MCF 10A (cell line): ENCODE data around the gene TRAF3IP3. TPM values are rescaled to one million over a fixed set of nuclear protein-coding genes. Genes with fewer than 3 reads are reported as not detected.

Experiments used
- BruUV-seq: library from RNA; stranded (reverse); fragments of 400-500 nt; replicated peaks from 2 replicates; lab custom pipeline; 2021; lab: Mats Ljungman, UMichigan
- CTCF ChIA-PET: fragments of 300-600 bp; sonication (Branson Sonifier 250); formaldehyde crosslinking; extraction: SDS; loops from one replicate; lab custom pipeline; 2021; ENCODE audit warnings: antibody characterized with exemption, inconsistent platforms; lab: Yijun Ruan, JAX
- POLR2A ChIA-PET: fragments of 300-600, 350-650 bp; sonication (Branson Sonifier 250); formaldehyde crosslinking; extraction: SDS; loops from one replicate; lab custom pipeline; 2020; ENCODE audit warnings: antibody characterized with exemption, inconsistent platforms; lab: Yijun Ruan, JAX
- DNase-seq: peaks from one replicate; pipeline ENCODE4 v3.0.0-alpha.2; 2018; ENCODE audit not compliant: unreplicated experiment
- H3K27ac Mint-ChIP-seq: one replicate; pipeline ENCODE4 v1.8.0; 2022; ENCODE audit warnings: mild to moderate bottlenecking, low read depth, mixed read lengths; ENCODE audit not compliant: unreplicated experiment
- H3K27me3 Mint-ChIP-seq: one replicate; pipeline ENCODE4 v1.8.0; 2022; ENCODE audit warnings: mixed read lengths; ENCODE audit not compliant: insufficient read depth, unreplicated experiment
- H3K36me3 Mint-ChIP-seq: one replicate; pipeline ENCODE4 v1.8.0; 2022; ENCODE audit warnings: mild to moderate bottlenecking, moderate library complexity, mixed read lengths; ENCODE audit not compliant: insufficient read depth, unreplicated experiment
- H3K4me1 Mint-ChIP-seq: one replicate; pipeline ENCODE4 v1.8.0; 2022; ENCODE audit warnings: mixed read lengths; ENCODE audit not compliant: insufficient read depth, unreplicated experiment
- H3K4me3 Mint-ChIP-seq: one replicate; pipeline ENCODE4 v1.8.0; 2022; ENCODE audit warnings: mild to moderate bottlenecking, moderate library complexity, mixed read lengths; ENCODE audit not compliant: unreplicated experiment
- H3K9me3 Mint-ChIP-seq: one replicate; pipeline ENCODE4 v1.8.0; 2022; ENCODE audit warnings: mixed read lengths; ENCODE audit not compliant: unreplicated experiment
- CTCF ChIP-seq: fragments of 200-600 bp; IDR thresholded peaks from one replicate; pipeline ENCODE4 v1.8.0; 2022; ENCODE audit warnings: antibody characterized with exemption, mild to moderate bottlenecking; ENCODE audit not compliant: unreplicated experiment
- intact Hi-C: fragments of 100-400 bp; cut with micrococcal nuclease; formaldehyde crosslinking; loops from 2 replicates; pipeline ENCODE4 v1.14.1; 2022
- total RNA-seq: library from RNA; stranded (reverse); gene quantifications from 2 replicates; pipeline ENCODE4 v1.2.3, GENCODE V29; 2022

TRAF3IP3 gene
- total RNA-seq, 1 experiment from 2014 or later: not detected

- intact Hi-C loops: no loop called here
- no peak for DNase-seq
- Mint-ChIP-seq H3K4me3 (no peak overlapping the region), H3K4me1 (peaks cover 12% of the 10 kb centered on the region), H3K9me3 (no peaks in the 10 kb centered on the region), H3K36me3 (no peaks in the 10 kb centered on the region), H3K27me3 (no peaks in the 10 kb centered on the region), H3K27ac (no peak overlapping the region)
- CTCF ChIA-PET: no interaction called here
- no TSS peak for BruUV-seq
- POLR2A ChIA-PET: no interaction called here
- TF ChIP-seq CTCF: no peak
These were observed 45.8 kb upstream of the TRAF3IP3 start for GRCh38 chr1:209710093-209710492.

GRCh38 chr1:209710847-209711246, 45.0 kb upstream of the TRAF3IP3 start:
- no TSS peak for BruUV-seq
- no peak for TF ChIP-seq CTCF
- POLR2A ChIA-PET: no interaction called here
- no peaks in the 10 kb centered on the region for H3K36me3 Mint-ChIP-seq
- no peaks in the 10 kb centered on the region for H3K27me3 Mint-ChIP-seq
- CTCF ChIA-PET: no interaction called here
- DNase-seq: no peak
- H3K4me3 Mint-ChIP-seq: no peak overlapping the region
- intact Hi-C loops: no loop called here
- H3K9me3 Mint-ChIP-seq: no peaks in the 10 kb centered on the region
- peaks cover 12% of the 10 kb centered on the region for H3K4me1 Mint-ChIP-seq
- no peak overlapping the region for H3K27ac Mint-ChIP-seq

GRCh38 chr1:209714338-209714737, 41.5 kb upstream of the TRAF3IP3 start:
- H3K4me1 Mint-ChIP-seq: peaks cover 5% of the 10 kb centered on the region
- POLR2A ChIA-PET: interaction anchor here (1.1 kb wide), 1 partner anchor 15 kb away, joined by 3 read pairs; no protein-coding TSS in a partner anchor
- intact Hi-C loops: no loop called here
- H3K27ac Mint-ChIP-seq: no peak overlapping the region
- no peaks in the 10 kb centered on the region for H3K36me3 Mint-ChIP-seq
- TF ChIP-seq CTCF: no peak
- H3K27me3 Mint-ChIP-seq: no peaks in the 10 kb centered on the region
- no peaks in the 10 kb centered on the region for H3K9me3 Mint-ChIP-seq
- no TSS peak for BruUV-seq
- no peak for DNase-seq
- CTCF ChIA-PET: interaction anchor here (0.6 to 1.3 kb wide), 4 partner anchors 11 to 148 kb away, joined by 3 to 4 read pairs (median 3); no protein-coding TSS in a partner anchor
- no peak overlapping the region for H3K4me3 Mint-ChIP-seq

GRCh38 chr1:209715314-209715713, 40.5 kb upstream of the TRAF3IP3 start:
- POLR2A ChIA-PET: interaction anchor here (0.7 kb wide), 1 partner anchor 38 kb away, joined by 3 read pairs; no protein-coding TSS in a partner anchor
- TF ChIP-seq CTCF: no peak
- no peaks in the 10 kb centered on the region for H3K9me3 Mint-ChIP-seq
- no peak overlapping the region for H3K4me3 Mint-ChIP-seq
- no peak overlapping the region for H3K27ac Mint-ChIP-seq
- H3K36me3 Mint-ChIP-seq: no peaks in the 10 kb centered on the region
- H3K27me3 Mint-ChIP-seq: no peaks in the 10 kb centered on the region
- no TSS peak for BruUV-seq
- H3K4me1 Mint-ChIP-seq: peaks cover 5% of the 10 kb centered on the region
- intact Hi-C loops: no loop called here
- DNase-seq: no peak
- CTCF ChIA-PET: interaction anchor here (0.5 kb wide), 1 partner anchor 32 kb away, joined by 3 read pairs; no protein-coding TSS in a partner anchor
